Breast epithelium (tissue), 3 donors: ENCODE measurements around the gene CDH4.

ENCODE experiments used
- CTCF ChIP-seq, 3 donors: fragments of 450-650 bp; IDR thresholded peaks; one replicate each; pipeline ENCODE4 v1.5.1; 2016 to 2017; ENCODE audit warnings: antibody characterized with exemption in 3 of 3, mild to moderate bottlenecking in 3 of 3, moderate library complexity in 3 of 3
- POLR2A ChIP-seq: fragments of 450-650 bp; IDR thresholded peaks from one replicate; pipeline ENCODE4 v1.6.1; 2016; ENCODE audit warnings: antibody characterized with exemption, mild to moderate bottlenecking, moderate library complexity

- no peak for TF ChIP-seq CTCF (IDR thresholded peaks at IDR 0.05)
- TF ChIP-seq POLR2A = no peak
These were observed 509.5 kb downstream of the CDH4 start for GRCh38 chr20:61761453-61762166.
